Measurements from ENCODE around the gene ICAM2. TPM values are rescaled to one million over a fixed set of nuclear protein-coding genes. Genes with fewer than 3 reads are reported as not detected.
"Not testable (repeated sequence)": the region's sequence is repeated elsewhere in the genome, so short reads cannot be mapped to it uniquely, and the experiment has no call there.

ICAM2 gene
- total RNA-seq, 1 donor from 2014 or later, result 31.9 TPM

GRCh38 chr17:63987221-63988126 is 33.0 kb downstream of the ICAM2 start:
- intact Hi-C loops (cut with DNase I), result loop anchor here (5.0 kb wide), 1 partner anchor 60 kb away; no protein-coding TSS in a partner anchor
- ATAC-seq (ENCODE audit: poor library complexity), result no peak
- DNase-seq, result peak; percentile 47

- no peak for ATAC-seq (ENCODE audit: poor library complexity)
- intact Hi-C loops (cut with DNase I), result loop anchor here (5.0 kb wide), 1 partner anchor 60 kb away; no protein-coding TSS in a partner anchor
- DNase-seq, result peak; percentile 34
These were observed 33.6 kb downstream of the ICAM2 start for GRCh38 chr17:63986821-63987220.

DNA sequence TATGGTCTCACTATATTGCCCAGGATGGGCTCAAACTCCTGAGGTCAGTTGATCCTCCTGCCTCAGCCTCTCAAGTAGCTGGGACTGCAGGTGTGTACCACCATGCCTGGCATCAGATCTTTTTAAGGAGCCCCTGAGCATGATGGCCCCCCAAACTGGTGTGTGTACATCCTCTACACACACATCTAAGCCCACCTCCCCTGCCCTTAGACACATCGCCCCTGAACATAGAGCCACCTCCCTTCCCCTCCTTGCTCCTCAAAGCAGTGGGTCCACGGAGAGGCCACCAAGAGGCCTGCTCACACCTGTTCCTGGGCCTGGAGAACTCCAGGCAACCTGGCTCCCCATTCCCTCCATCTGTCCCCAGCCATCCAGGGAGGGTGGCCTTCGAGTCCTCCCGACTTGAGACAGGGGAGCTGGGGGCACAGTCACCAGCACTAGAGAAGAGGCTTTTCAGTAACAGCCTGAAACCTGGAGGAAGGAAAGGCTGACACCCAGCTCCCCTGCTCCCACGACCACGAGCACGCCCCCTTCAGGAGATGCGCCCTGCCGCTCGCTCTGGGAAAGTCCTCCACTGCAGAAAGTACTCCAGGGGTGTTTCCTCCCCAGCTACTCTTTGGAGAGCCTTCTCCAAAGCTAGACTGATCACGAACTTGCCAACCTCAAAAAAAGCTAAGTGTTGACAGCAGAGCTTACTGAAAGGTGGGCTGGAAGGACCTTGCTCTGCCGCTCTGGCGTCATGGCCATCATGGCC is 34.9 kb downstream of the ICAM2 start:
- intact Hi-C loops (cut with DNase I), result loop anchor here (5.0 kb wide), 1 partner anchor 58 kb away; no protein-coding TSS in a partner anchor
- no peak for ATAC-seq (ENCODE audit: poor library complexity)
- DNase-seq, result peak; percentile 31

DNA sequence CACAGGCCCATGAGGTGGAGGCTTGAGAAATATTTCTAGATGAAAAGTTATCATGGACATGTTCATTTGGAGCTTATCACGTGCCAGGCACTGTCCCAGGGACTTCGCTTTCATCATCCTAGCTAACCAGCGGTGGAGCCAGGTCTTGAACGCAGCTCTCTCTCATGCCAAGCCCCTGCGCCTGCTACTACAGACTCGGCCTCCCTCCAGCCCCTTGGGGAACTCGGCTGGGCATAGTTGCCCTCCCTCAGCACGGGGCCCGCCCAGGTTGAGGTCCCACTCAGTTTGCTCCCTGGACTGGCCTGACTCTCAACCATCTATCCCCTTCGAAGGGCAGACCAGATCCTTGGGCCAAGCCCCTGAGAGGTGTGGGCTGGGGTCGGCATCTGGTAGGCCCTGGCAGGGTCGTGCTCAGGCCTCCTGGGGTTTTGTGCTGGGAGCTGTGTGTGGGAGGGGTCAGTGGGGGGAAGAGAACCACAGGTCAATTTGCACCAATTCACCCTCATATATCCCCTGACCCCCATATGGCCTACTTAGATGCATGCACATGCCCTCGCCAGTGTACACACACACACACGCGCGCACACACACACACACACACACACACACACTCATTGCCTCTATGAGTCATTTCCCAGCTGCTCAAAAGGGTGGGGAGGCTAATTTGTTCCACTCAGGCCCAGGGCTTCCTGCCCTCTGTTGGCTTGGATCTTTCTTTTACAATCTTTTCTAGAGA is 35.6 kb downstream of the ICAM2 start:
- DNase-seq, result no peak
- peak; percentile 63 for ATAC-seq (ENCODE audit: poor library complexity)
- intact Hi-C loops (cut with DNase I), result loop anchor here (5.0 kb wide), 1 partner anchor 58 kb away; no protein-coding TSS in a partner anchor

DNA sequence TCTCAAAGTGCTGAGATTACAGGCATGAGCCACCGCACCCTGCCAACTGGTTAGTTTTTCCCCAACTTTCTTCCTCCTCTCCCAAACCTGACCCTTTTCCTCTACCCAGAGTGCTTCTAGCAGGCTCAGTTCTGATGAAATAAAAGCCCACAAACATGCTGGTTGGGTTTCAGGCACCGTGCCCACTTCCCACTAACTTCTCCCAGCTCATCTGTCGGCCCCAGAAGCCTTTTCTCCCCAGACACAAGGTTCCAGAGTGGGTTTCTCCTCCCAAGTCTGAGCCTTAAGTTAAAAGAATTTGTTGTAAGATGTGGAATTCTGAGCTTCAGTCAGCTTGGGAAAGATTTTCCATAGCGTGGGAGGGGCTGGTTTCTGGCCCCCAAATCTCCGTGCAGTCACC is 36.2 kb downstream of the ICAM2 start:
- ATAC-seq (ENCODE audit: poor library complexity), result no peak
- intact Hi-C loops (cut with DNase I), result no loop called here
- DNase-seq, result no peak

GRCh38 chr17:63983320-63983719 is 37.1 kb downstream of the ICAM2 start:
- ATAC-seq (ENCODE audit: poor library complexity) (peak; percentile 40), DNase-seq (peak; percentile 67)
- intact Hi-C loops (cut with DNase I), result no loop called here

- ATAC-seq (ENCODE audit: poor library complexity); intact Hi-C loops (cut with DNase I); DNase-seq: not testable (repeated sequence)
These were observed 37.8 kb downstream of the ICAM2 start for GRCh38 chr17:63982641-63983040.

DNA sequence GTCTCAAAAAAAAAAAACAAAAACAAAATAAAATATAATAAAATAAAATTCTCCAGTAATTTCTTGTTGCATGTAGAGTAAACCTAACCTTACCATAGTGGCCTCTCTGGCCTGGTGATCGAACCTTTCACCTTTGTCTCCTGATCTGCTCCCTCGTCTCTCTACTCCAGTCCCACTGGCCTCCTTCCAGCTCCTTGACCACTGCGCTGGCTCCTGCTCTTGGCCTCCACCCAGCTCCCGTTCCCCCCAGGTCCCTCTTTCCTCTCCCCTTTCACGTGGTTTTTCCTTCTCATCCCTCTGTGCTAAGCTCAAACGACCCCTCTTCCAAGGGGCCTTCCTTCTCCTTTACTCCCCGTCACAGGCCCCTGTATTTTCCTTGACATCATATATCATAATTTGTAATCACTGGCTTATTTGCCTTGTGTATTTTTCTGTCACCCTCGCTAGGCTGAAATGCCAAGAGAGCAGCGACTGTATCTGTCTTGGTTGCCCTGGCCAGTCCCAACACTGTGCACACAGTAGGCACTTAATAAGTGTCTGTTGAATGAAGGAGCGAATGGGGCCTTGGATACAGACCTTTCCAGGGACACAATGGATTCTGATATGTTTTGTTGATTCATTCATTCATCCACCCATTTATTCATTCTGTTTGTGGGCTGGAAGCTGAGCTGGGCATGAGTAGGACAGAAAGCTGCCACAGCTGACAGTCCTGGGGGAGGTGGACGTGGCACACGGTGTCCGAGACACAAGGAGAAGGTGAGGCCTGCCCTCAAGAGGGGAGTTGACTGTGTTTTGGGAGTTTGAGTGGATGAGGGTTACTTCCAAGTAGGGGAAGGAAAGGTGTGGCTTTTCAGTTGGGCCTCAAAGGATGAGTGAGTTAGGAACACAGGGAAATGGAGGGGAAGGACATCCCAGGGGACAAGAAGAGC is 41.9 kb downstream of the ICAM2 start:
- intact Hi-C loops (cut with DNase I), result no loop called here
- ATAC-seq (ENCODE audit: poor library complexity) (no peak), DNase-seq (no peak)

DNA sequence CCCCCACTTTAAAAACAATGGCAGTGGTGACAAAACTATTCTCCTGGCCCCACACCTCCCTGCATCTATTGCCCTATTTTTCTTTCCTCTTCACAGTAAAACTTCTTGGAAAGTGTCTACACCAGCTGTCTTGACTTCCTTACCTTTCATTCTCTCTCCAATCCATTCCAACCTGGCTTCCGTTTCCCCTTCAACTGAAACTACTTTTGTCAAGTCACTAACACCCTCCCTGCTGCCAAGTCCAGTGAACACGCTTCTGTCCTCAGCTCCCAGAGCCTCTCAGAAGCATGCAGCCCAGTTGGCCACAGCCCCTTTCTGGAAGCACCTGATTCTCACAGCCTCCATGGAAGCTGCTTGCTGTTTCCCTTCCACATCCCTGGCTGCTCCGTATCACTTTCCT is 43.7 kb downstream of the ICAM2 start:
- peak; percentile 30 for ATAC-seq (ENCODE audit: poor library complexity)
- DNase-seq, result no peak
- intact Hi-C loops (cut with DNase I), result no loop called here

- DNase-seq, result no peak
- ATAC-seq (ENCODE audit: poor library complexity), result no peak
- intact Hi-C loops (cut with DNase I), result no loop called here
These were observed 44.8 kb downstream of the ICAM2 start for GRCh38 chr17:63975541-63976092.

DNA sequence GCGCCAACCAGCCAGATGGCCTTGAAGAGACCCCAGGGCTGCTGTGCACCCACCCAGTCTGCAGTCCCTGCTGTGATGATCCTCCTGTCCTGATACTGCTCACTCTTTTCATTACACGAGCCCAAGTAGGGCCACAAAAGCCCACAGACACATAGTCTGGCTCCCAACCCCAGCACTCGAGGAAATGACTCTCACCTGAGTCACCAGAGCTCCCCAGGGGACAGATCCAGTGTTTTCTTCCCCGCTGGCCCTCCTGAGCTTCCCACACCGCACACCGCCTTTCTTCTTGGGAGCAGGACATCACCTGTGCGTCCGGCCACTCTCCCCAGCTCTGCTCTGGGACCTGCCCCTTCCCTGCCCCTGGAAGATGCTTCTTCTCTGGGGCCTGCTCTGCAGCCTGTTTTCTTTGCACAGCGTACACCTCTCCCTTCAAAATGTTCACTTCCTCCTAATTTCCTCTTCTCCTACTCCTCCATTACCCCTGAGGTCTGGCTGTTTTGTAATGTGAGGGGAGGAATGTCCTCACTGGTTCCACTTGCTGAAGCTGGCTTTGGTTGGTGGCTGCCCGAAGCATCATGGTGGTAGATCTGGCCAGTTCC is 45.7 kb downstream of the ICAM2 start:
- intact Hi-C loops (cut with DNase I), result no loop called here
- DNase-seq, result no peak

GRCh38 chr17:63973930-63974593 is 46.4 kb downstream of the ICAM2 start:
- intact Hi-C loops (cut with DNase I), result no loop called here
- DNase-seq (no peak), ATAC-seq (ENCODE audit: poor library complexity) (no peak)

More for the DNA sequence above, 45.7 kb downstream of the ICAM2 start:
- no peak for ATAC-seq (ENCODE audit: poor library complexity)

DNA sequence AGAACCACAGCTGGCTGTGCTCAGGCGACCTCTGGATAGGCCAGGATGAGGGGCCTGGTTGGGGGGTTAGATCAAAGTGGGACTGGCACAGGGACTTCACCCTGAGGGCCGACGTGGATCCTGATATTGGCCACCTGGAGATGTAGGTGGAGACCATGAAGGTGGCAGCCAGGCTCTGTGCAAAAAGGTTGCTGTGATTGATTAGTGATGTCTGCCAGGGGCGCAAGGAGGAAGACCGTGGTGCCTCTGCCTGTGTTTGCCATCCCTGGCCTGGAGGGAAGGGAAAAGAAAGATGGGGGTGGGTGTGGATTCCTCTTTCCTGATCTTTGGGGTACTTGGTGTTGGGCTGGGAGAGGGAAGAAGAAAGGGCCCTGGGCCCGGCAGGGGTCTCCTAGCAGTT is 47.2 kb downstream of the ICAM2 start:
- intact Hi-C loops (cut with DNase I), result no loop called here
- ATAC-seq (ENCODE audit: poor library complexity) (no peak), DNase-seq (no peak)

DNA sequence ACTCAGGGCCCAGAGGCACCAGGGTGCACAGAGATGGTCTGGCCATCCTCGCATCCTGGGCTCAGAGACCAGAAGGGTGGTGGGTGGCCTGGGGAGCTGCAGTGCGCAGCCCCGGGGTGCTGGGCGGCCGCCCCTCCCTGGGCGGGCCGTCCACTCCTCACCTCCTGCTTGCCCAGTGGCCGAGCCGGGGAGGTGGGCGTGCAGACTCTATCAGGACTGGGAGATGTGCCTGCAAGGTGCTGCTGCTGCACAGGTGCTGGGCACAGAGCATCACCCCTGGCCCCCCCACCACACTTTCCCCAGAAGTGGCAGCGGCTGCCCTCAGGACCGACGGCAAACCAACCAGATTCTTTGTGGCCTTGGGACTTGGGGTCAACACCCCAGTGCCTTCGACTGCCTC is 47.6 kb downstream of the ICAM2 start, which contains the start of gene SCN4A:
Gene SCN4A, minus strand, starts transcription at position 123 of the 400 bp plus-strand sequence. Its CDS starts 77 bp downstream, at position 46.
- ATAC-seq (ENCODE audit: poor library complexity) (no peak), DNase-seq (no peak)
- intact Hi-C loops (cut with DNase I), result no loop called here

DNA sequence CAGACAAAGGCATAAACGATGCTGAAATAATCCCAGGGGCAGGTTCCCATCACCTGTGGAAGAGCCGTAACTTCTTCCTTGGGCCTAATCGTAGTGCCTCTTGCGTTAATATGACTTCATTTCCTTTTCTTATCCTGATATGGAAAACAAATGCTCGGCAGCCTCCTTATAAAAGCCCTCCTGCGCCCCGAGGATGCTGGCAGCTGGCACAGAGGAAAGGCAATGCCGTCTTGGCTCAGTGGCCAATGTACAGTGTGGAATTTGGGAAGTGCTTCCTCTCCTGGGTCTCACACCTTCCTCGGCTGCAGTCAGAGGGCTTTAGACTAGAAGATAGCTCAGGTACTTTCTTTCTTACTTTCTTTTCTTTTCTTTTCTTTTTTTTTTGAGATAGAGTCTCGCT is 51.2 kb downstream of the ICAM2 start:
- intact Hi-C loops (cut with DNase I), result no loop called here
- ATAC-seq (ENCODE audit: poor library complexity), result no peak
- DNase-seq, result no peak

DNA sequence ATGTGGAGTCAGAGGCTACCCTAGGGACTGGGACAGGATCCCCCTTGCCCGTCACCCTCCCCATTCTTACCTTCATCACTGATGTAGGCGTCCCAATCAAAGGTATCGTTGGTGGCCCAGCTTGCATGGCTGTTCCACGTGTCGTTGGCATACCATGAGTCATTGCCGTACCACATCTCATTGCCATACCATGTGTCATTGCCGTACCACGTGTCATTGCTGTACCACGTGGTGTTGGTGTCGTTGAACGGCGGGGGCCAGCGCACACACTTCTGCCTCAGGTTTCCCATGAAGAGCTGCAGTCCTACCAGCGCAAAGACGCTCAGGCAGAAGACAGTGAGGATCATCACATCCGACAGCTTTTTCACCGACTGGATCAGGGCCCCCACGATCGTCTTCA is 52.5 kb downstream of the ICAM2 start:
- intact Hi-C loops (cut with DNase I), result no loop called here
- DNase-seq, result no peak
- ATAC-seq (ENCODE audit: poor library complexity), result no peak

Measured in Right ventricle myocardium superior (tissue), 1 donor.